Endothelial cell of umbilical vein (primary cell): Measurements from ENCODE around the gene AAGAB. TPM values are rescaled to one million over a fixed set of nuclear protein-coding genes. Genes with fewer than 3 reads are reported as not detected.

Experiments used
- BruUV-seq: library from RNA; stranded (reverse); fragments of 400-500 nt; replicated peaks from 2 replicates; lab custom pipeline; 2021; lab: Mats Ljungman, UMichigan
- CTCF ChIA-PET: fragments of 300-600, 350-600 bp; sonication (Branson Sonifier 250); formaldehyde crosslinking; loops from one replicate; lab custom pipeline; 2021; ENCODE audit warnings: antibody characterized with exemption, inconsistent platforms; lab: Charles Lee
- POLR2A ChIA-PET: fragments of 300-600, 350-600 bp; sonication (Branson Sonifier 250); formaldehyde crosslinking; loops from one replicate; lab custom pipeline; 2021; ENCODE audit warnings: antibody characterized with exemption, inconsistent platforms; lab: Charles Lee
- DNase-seq: peaks from one replicate; pipeline ENCODE4 v3.0.0-alpha.2; 2011; ENCODE audit warnings: low read depth, low spot score
- FAIRE-seq: peaks from 2 replicates; lab custom pipeline; 2011; peaks lifted over from hg19 to GRCh38; lab: Jason Lieb, UNC
- H2AFZ ChIP-seq: 2 replicates; pipeline ENCODE4 v1.6.0; 2012; ENCODE audit warnings: low read depth, low read length, control low read depth, inconsistent platforms
- H3K27ac ChIP-seq: 2 replicates; pipeline ENCODE4 v1.5.1; 2011; ENCODE audit warnings: low read depth, mild to moderate bottlenecking, control low read depth, low read length, moderate library complexity; ENCODE audit not compliant: insufficient read depth
- H3K27me3 ChIP-seq, 2 experiments: 2 replicates each; pipeline versions ENCODE4 v1.6.0 to v1.6.1; 2011; ENCODE audit warnings: low read length in 2 of 2, mixed read lengths in 1 of 2; ENCODE audit not compliant: control insufficient read depth in 2 of 2, insufficient read depth in 2 of 2
- H3K36me3 ChIP-seq, 2 experiments: 2 replicates in 1 of 2; 3 replicates in 1 of 2; pipeline ENCODE4 v1.5.1; 2011; ENCODE audit warnings: low read length in 2 of 2, mild to moderate bottlenecking in 1 of 2, moderate library complexity in 1 of 2; ENCODE audit not compliant: control insufficient read depth in 2 of 2, insufficient read depth in 2 of 2; ENCODE audit errors: extremely low read depth in 1 of 2
- H3K4me1 ChIP-seq: 3 replicates; pipeline ENCODE4 v1.5.1; 2011; ENCODE audit warnings: mild to moderate bottlenecking, low read length; ENCODE audit not compliant: control insufficient read depth, insufficient read depth; ENCODE audit errors: extremely low read depth
- H3K4me2 ChIP-seq: 2 replicates; pipeline ENCODE4 v1.6.1; 2011; ENCODE audit warnings: low read length, control low read depth, mixed read lengths; ENCODE audit not compliant: insufficient read depth
- H3K4me3 ChIP-seq, 3 experiments: fragments of 200-600 bp in 1 of 3; sonication (generic), shearing (Covaris generic) in 1 of 3; replicated peaks in 1 of 3; 2 replicates each; pipeline ENCODE4 v1.5.1; 2011 to 2016; ENCODE audit warnings: control low read depth in 3 of 3, low read length in 3 of 3, mild to moderate bottlenecking in 2 of 3, inconsistent platforms in 1 of 3, low read depth in 1 of 3, moderate library complexity in 1 of 3; ENCODE audit not compliant: insufficient read depth in 1 of 3
- H3K79me2 ChIP-seq: 2 replicates; pipeline ENCODE4 v1.6.0; 2012; ENCODE audit warnings: low read length, inconsistent platforms; ENCODE audit not compliant: control insufficient read depth, insufficient read depth
- H3K9ac ChIP-seq: replicated peaks from 2 replicates; pipeline ENCODE3; 2011; ENCODE audit warnings: low read length, control low read depth; ENCODE audit not compliant: insufficient read depth; ENCODE audit errors: extremely low read depth
- H3K9me1 ChIP-seq: replicated peaks from 3 replicates; pipeline ENCODE4 v1.6.0; 2011; ENCODE audit warnings: mild to moderate bottlenecking, low read length; ENCODE audit not compliant: control insufficient read depth, insufficient read depth; ENCODE audit errors: extremely low read depth
- H3K9me3 ChIP-seq: replicated peaks from 2 replicates; pipeline ENCODE4 v1.5.1; 2012; ENCODE audit warnings: low read length, inconsistent platforms; ENCODE audit not compliant: control insufficient read depth, insufficient read depth
- H4K20me1 ChIP-seq: replicated peaks from 2 replicates; pipeline ENCODE3; 2011; ENCODE audit warnings: mild to moderate bottlenecking, low read length; ENCODE audit not compliant: control insufficient read depth, insufficient read depth; ENCODE audit errors: extremely low read depth
- EZH2 ChIP-seq: IDR thresholded peaks from 2 replicates; pipeline ENCODE4 v1.6.1; 2012; ENCODE audit warnings: borderline replicate concordance, low read depth, mild to moderate bottlenecking, moderate library complexity, low read length, inconsistent platforms; ENCODE audit not compliant: severe bottlenecking
- FOS ChIP-seq: IDR thresholded peaks from 2 replicates; pipeline ENCODE4 v1.6.1; 2011; ENCODE audit warnings: mild to moderate bottlenecking, low read length, moderate library complexity, borderline replicate concordance; ENCODE audit not compliant: insufficient read depth
- GATA2 ChIP-seq: IDR thresholded peaks from 2 replicates; pipeline ENCODE4 v1.7.0; 2011; ENCODE audit warnings: low read depth, mild to moderate bottlenecking, moderate library complexity, mixed read lengths, low read length; ENCODE audit not compliant: insufficient read length, insufficient read depth
- JUN ChIP-seq: IDR thresholded peaks from 2 replicates; pipeline ENCODE4 v1.6.1; 2011; ENCODE audit warnings: borderline replicate concordance, low read depth; ENCODE audit not compliant: insufficient read length, insufficient read depth
- MYC ChIP-seq: IDR thresholded peaks from one replicate; pipeline ENCODE4 v1.6.1; 2011; ENCODE audit warnings: mild to moderate bottlenecking, low read depth, low read length
- POLR2A ChIP-seq: IDR thresholded peaks from 2 replicates; pipeline ENCODE4 v1.6.1; 2012; ENCODE audit warnings: low read depth, mild to moderate bottlenecking, control low read depth, low read length
- POLR2AphosphoS5 ChIP-seq: IDR thresholded peaks from 2 replicates; pipeline ENCODE4 v1.6.1; 2012; ENCODE audit warnings: low read depth, mild to moderate bottlenecking, control low read depth, low read length, moderate library complexity; ENCODE audit not compliant: insufficient read depth
- dilution Hi-C: fragments of 300-500 bp; cut with MboI; formaldehyde crosslinking; loops from one replicate; pipeline ENCODE4 v1.15.0; 2019; ENCODE audit warnings: low sequenced_read_pairs; ENCODE audit not compliant: extremely low pct_ligation_motif_present
- intact Hi-C: fragments of 100-400 bp; cut with micrococcal nuclease; formaldehyde crosslinking; loops from one replicate; pipeline ENCODE4 v1.10.0; 2022
- polyA plus RNA-seq, 4 experiments: library from polyadenylated mRNA; depleted of rRNA in 3 of 4; stranded (reverse) in 3 of 4; unstranded in 1 of 4; fragments of >200 nt; gene quantifications; 2 replicates each; pipeline versions ENCODE4 v1.2.1 to v1.2.3, GENCODE V29; 2011 to 2012; ENCODE audit warnings: missing spikeins in 1 of 4
- total RNA-seq: library from RNA; stranded (reverse); gene quantifications from 2 replicates; pipeline ENCODE4 v1.2.3, GENCODE V29; 2021
- TF ChIP-seq, protein P1 (sequence below), 2 donors: IDR thresholded peaks; 1 replicate in 1 of 2; 2 replicates in 1 of 2; pipeline ENCODE4 v1.5.1; 2011; ENCODE audit warnings: low read length in 2 of 2, mild to moderate bottlenecking in 2 of 2, moderate library complexity in 2 of 2, control low read depth in 1 of 2, inconsistent platforms in 1 of 2, low read depth in 1 of 2; ENCODE audit not compliant: insufficient read depth in 1 of 2; ENCODE audit errors: extremely low read depth in 1 of 2
- TF ChIP-seq, protein P2 (sequence below): IDR thresholded peaks from 2 replicates; pipeline ENCODE4 v1.6.1; 2011; ENCODE audit not compliant: insufficient read depth, insufficient read length

AAGAB gene
- total and polyA plus RNA-seq, 2 donors (not counting 3 experiments of a cell fraction or from before 2014, with no cell fraction given), result 21.2 to 42.6 TPM

DNA sequence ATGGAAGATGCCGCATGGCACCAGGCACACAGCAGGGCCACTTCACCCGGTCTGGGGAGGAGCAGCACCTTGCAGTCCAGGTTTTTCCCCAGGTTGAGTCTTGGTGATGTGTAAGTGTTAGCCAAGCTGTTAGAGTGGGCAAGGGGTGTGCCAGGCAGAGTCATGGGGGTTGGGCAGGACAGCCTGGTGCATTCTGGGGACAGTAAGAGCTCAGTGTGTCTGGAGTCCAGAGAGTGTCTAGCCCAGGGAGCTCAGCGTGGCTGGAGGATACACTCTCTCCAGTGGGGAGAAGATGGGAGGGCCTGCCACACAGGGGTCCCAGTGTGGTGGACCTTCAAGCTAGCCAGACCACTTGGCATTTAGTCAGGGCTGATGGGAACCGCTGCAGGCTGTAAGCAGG lies 87.4 kb downstream of the AAGAB start:
- ChIA-PET POLR2A (interaction anchor here (2.3 kb wide), 1 partner anchor 19 kb away, joined by 6 read pairs; no protein-coding TSS in a partner anchor), CTCF (no interaction called here)
- H3K27me3 ChIP-seq, result no peaks in the 10 kb centered on the region
- DNase-seq, result no peak
- BruUV-seq, result no TSS peak
- intact Hi-C loops (no loop called here), dilution Hi-C loops (no loop called here)
- H3K4me1 ChIP-seq, result peaks cover 39% of the 10 kb centered on the region
- TF ChIP-seq MYC (no peak), POLR2A (no peak), JUN (no peak), EZH2 (no peak), GATA2 (no peak), FOS (no peak), POLR2AphosphoS5 (no peak)
- TF ChIP-seq, protein P1, sequence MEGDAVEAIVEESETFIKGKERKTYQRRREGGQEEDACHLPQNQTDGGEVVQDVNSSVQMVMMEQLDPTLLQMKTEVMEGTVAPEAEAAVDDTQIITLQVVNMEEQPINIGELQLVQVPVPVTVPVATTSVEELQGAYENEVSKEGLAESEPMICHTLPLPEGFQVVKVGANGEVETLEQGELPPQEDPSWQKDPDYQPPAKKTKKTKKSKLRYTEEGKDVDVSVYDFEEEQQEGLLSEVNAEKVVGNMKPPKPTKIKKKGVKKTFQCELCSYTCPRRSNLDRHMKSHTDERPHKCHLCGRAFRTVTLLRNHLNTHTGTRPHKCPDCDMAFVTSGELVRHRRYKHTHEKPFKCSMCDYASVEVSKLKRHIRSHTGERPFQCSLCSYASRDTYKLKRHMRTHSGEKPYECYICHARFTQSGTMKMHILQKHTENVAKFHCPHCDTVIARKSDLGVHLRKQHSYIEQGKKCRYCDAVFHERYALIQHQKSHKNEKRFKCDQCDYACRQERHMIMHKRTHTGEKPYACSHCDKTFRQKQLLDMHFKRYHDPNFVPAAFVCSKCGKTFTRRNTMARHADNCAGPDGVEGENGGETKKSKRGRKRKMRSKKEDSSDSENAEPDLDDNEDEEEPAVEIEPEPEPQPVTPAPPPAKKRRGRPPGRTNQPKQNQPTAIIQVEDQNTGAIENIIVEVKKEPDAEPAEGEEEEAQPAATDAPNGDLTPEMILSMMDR (IDR thresholded peaks at IDR 0.05; ENCODE audit: extremely low read depth in 1 of 2, insufficient read depth in 1 of 2, low read depth in 1 of 2, low read length in 2 of 2), result no peak
- TF ChIP-seq, protein P2, sequence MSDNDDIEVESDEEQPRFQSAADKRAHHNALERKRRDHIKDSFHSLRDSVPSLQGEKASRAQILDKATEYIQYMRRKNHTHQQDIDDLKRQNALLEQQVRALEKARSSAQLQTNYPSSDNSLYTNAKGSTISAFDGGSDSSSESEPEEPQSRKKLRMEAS, result no peak
- H3K9ac ChIP-seq, result no peak overlapping the region
- H3K9me1 ChIP-seq, result no peaks in the 10 kb centered on the region
- H2AFZ ChIP-seq, result no peak overlapping the region
- no peak overlapping the region for H3K4me3 ChIP-seq
- H4K20me1 ChIP-seq, result no peaks in the 10 kb centered on the region
- H3K36me3 ChIP-seq, result peaks cover 14 to 24% of the 10 kb centered on the region in 2 experiments
- peaks cover 72% of the 10 kb centered on the region for H3K79me2 ChIP-seq
- FAIRE-seq, result no peak
- H3K4me2 ChIP-seq, result no peak overlapping the region
- peak overlapping the region; percentile 83 for H3K27ac ChIP-seq
- H3K9me3 ChIP-seq, result no peaks in the 10 kb centered on the region
